ENCODE measurements around the gene CARHSP1. TPM values are rescaled to one million over a fixed set of nuclear protein-coding genes. Genes with fewer than 3 reads are reported as not detected.

Gene CARHSP1
- total and polyA plus RNA-seq, 8 donors: 19.8 to 78.7 (median 32.3) TPM

DNA sequence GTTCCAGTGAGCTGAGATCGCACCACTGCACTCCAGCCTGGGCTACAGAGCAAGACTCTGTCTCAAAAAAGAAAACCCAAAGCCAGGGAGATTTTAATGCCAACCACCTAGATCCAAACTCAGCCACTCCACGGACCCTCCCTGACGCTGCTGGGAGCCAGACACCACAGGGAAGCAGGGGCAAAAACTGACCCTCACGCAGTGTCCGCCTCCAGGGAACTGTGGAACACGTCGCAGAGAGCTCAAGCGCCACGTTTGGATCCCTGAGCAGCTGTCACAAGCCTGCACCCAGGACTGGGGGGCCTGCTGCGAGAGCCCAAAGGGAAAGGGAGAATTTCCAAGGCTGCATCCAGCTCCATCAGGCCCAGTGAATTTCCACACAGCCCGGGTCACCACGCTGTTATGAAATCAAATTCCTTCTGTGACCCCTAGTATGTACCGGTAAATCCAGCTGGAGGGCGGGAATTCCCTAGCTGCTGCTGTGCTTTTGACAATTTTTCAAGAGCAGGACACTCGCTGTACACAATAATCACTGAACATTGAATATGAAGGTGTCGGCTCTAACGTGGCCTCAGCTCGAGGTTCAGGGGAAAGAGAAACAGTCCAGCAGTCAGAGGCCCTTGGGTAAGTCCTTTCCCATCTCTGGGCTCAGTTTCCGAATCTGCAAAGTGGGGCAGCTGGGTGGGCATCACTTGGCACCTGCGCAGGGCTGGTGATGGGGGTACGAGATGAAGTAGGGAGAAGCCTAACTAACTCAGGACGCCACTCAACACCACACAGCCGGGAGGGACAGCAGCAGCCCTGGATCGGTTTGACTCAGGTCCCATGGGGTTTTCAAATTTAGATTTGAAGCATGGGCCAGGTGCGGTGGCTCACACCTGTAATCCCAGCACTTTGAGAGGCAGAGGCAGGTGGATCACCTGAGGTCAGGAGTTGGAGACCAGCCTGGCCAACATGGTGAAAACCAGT, 8.6 kb downstream of the CARHSP1 start:
- TF ChIP-seq, protein P1, sequence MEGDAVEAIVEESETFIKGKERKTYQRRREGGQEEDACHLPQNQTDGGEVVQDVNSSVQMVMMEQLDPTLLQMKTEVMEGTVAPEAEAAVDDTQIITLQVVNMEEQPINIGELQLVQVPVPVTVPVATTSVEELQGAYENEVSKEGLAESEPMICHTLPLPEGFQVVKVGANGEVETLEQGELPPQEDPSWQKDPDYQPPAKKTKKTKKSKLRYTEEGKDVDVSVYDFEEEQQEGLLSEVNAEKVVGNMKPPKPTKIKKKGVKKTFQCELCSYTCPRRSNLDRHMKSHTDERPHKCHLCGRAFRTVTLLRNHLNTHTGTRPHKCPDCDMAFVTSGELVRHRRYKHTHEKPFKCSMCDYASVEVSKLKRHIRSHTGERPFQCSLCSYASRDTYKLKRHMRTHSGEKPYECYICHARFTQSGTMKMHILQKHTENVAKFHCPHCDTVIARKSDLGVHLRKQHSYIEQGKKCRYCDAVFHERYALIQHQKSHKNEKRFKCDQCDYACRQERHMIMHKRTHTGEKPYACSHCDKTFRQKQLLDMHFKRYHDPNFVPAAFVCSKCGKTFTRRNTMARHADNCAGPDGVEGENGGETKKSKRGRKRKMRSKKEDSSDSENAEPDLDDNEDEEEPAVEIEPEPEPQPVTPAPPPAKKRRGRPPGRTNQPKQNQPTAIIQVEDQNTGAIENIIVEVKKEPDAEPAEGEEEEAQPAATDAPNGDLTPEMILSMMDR (IDR thresholded peaks at IDR 0.05): no peak
- peak in 3 of 6 donors; percentile 1 to 56 (median 48) for DNase-seq
- Histone ChIP-seq H3K4me3 (no peak overlapping the region), H3K27ac (peak overlapping the region in 2 of 4 donors; percentile 33 to 50), H3K9me3 (no peaks in the 10 kb centered on the region), H3K4me1 (peaks cover 11 to 46% (median 18%) of the 10 kb centered on the region in 3 donors), H3K36me3 (peaks cover 0 to 16% (median 0%) of the 10 kb centered on the region in 3 donors), H3K27me3 (no peaks in the 10 kb centered on the region)
- 58 to 61% methylated on average over 25 of the region's 25 CpGs for WGBS, 2 donors
- FAIRE-seq: no peak
- peak in 2 of 4 donors; percentile 2 for ATAC-seq
- intact Hi-C loops (cut with DNase I): no loop called here

DNA sequence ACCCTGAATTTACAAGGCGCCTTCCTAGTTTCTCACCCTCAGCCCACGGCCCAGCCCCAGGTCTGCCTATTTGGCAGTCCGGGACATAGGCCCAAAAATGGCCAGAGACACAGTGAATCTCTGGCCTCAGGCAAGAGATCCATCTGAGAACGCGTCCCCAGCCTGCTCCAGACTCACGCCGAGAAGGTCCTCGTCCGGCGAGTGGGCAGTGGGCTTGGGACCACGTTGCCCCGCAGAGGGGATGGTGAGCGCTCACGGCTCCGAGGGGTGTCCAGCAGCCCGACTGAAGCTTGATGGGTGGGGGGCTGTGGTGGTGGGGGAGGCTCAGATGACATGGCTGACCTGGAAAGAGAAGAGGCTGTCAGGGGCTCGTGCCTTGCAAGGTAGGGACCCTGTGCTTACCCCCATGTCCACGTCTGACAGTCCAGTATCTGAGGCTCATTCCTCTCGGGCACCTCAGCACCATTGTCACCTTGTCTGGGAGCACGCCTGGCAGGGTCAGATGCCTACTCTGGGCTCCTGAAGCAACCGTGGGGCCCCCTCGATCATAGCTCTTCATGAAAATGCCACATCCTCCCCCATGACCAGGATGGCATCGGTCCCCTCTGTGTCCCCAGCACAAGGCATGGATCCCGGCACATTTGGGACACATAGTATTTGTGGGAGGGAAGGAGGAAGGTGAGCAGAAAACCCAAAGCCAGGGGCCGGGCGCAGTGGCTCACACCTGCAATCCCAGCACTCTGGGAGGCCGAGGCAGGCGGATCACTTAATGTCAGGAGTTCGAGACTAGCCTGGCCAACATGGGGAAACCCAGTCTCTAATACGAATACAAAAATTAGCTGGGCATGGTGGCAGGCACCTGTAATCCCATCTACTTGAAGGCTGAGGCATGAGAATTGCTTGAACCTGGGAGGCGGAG, 9.6 kb downstream of the CARHSP1 start:
- peak overlapping the region in 2 of 4 donors; percentile 22 to 50 for H3K27ac ChIP-seq
- H3K4me1 ChIP-seq: peaks cover 4 to 37% (median 12%) of the 10 kb centered on the region in 3 donors
- no peaks in the 10 kb centered on the region for H3K27me3 ChIP-seq
- TF ChIP-seq, protein P1 (IDR thresholded peaks at IDR 0.05): no peak
- no peak for ATAC-seq
- peak in 2 of 6 donors; percentile 24 to 70 for DNase-seq
- peaks cover 0 to 18% (median 0%) of the 10 kb centered on the region in 3 donors for H3K36me3 ChIP-seq
- intact Hi-C loops (cut with DNase I): no loop called here
- H3K4me3 ChIP-seq: no peak overlapping the region
- no peak for FAIRE-seq
- no peaks in the 10 kb centered on the region for H3K9me3 ChIP-seq
- WGBS, 2 donors: 86 to 89% methylated on average over 31 of the region's 31 CpGs

DNA sequence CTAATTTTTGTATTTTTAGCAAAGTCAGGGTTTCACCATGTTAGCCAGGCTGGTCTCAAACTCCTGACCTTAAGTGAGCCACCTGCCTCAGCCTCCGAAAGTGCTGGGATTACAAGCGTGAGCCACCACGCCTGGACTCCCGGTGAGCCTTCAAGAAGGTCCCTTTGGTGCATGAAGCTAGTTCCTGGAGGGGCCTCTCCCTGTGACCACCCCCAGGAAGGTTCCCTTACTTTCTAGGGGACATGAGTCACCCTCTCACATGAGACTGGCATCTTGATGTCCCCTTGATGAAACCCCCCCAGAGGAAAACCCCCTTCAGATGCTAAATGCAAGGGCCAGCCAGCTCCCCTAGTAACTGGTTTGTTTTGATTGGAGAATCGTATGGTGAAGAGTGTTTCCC, 12.8 kb downstream of the CARHSP1 start:
- Histone ChIP-seq H3K36me3 (peaks cover 0 to 18% (median 0%) of the 10 kb centered on the region in 3 donors), H3K27me3 (no peaks in the 10 kb centered on the region), H3K27ac (no peak overlapping the region), H3K9me3 (no peaks in the 10 kb centered on the region), H3K4me1 (peaks cover 0 to 8% (median 0%) of the 10 kb centered on the region in 3 donors), H3K4me3 (no peak overlapping the region)
- 72 to 73% methylated on average over 5 of the region's 5 CpGs for WGBS, 2 donors
- intact Hi-C loops (cut with DNase I): no loop called here
- TF ChIP-seq, protein P1 (IDR thresholded peaks at IDR 0.05): no peak
- ATAC-seq (no peak), FAIRE-seq (no peak), DNase-seq (peak in 2 of 6 donors; percentile 12 to 21)

DNA sequence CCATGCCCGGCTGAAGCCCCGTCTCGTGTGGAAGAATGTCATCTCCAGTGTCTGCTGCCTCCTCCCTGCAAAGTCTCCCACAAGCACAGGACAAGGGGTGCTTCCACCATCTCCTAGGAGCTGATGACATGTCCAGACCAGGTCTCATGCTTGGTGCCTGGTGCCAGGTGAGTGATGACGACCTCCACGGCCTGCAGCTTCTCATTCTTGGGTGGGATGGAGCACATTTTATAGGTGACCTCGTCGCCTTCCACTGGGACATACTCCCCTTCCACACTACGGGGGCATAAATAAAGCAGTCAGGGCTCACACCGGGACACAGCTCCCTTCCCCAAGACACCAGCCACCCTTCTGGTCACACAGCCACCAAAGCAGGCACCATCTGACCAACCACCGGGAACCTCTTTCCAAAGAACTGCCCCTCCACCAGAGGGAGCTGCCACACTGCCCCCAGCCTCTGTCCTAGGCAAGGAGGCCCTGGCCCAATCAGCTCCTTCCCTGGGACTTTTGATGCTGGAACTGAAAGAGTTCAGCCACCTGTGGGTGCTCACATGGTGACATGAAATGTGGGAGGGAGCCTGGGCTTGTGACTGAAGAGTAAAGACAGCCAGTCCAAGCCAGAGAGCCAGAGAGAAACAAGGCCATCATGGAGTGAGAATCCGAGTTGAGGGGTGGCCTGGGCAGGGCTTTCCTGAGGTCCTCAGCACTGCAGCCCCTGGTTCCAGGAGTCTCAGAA, 13.6 kb downstream of the CARHSP1 start:
- ATAC-seq (no peak), FAIRE-seq (no peak), DNase-seq (peak in 2 of 6 donors; percentile 38 to 39)
- TF ChIP-seq, protein P1 (IDR thresholded peaks at IDR 0.05): no peak
- peaks cover 0 to 3% (median 0%) of the 10 kb centered on the region in 3 donors for H3K4me1 ChIP-seq
- intact Hi-C loops (cut with DNase I): no loop called here
- peaks cover 0 to 19% (median 2%) of the 10 kb centered on the region in 3 donors for H3K36me3 ChIP-seq
- H3K9me3 ChIP-seq: no peaks in the 10 kb centered on the region
- 94 to 96% methylated on average over 11 of the region's 11 CpGs for WGBS, 2 donors
- H3K27me3 ChIP-seq: no peaks in the 10 kb centered on the region
- H3K27ac ChIP-seq: no peak overlapping the region
- no peak overlapping the region for H3K4me3 ChIP-seq

All from pancreas (tissue), 10 donors.